Activated naive CD4-positive, alpha-beta T cell treated with Interleukin-2 at 50 U/mL for 16 hours (primary cell): ENCODE data around the gene ARMH1.

Experiments
- DNase-seq: peaks from one replicate; pipeline ENCODE4 v3.0.0-alpha.2; 2020

Gene ARMH1

GRCh38 chr1:44674113-44675000, at the start of gene ARMH1, which contains the start of gene TMEM53:
Gene ARMH1, plus strand, starts transcription at chr1:44674714. Its CDS starts 14,984 bp downstream, at chr1:44689698.
Gene TMEM53, minus strand, starts transcription at chr1:44674481. Its CDS starts 90 bp downstream, at chr1:44674391.
- peak; percentile 98 for DNase-seq

- DNase-seq: no peak
Measured at GRCh38 chr1:44625348-44625747, 49.2 kb upstream of the ARMH1 start.

- DNase-seq: no peak
Measured at GRCh38 chr1:44628962-44629756, 45.4 kb upstream of the ARMH1 start.

- DNase-seq: no peak
Measured at GRCh38 chr1:44630116-44630515, 44.4 kb upstream of the ARMH1 start.

- DNase-seq: no peak
Measured at GRCh38 chr1:44631333-44631646, 43.2 kb upstream of the ARMH1 start.

GRCh38 chr1:44631647-44632539, 42.6 kb upstream of the ARMH1 start:
- peak; percentile 91 for DNase-seq

- peak; percentile 9 for DNase-seq
Measured at GRCh38 chr1:44632598-44632997, 41.9 kb upstream of the ARMH1 start.

- DNase-seq: no peak
Measured at GRCh38 chr1:44634606-44635189, 39.8 kb upstream of the ARMH1 start.

GRCh38 chr1:44635439-44635838, 39.1 kb upstream of the ARMH1 start:
- no peak for DNase-seq

GRCh38 chr1:44636083-44636687, 38.3 kb upstream of the ARMH1 start:
- DNase-seq: no peak

- DNase-seq: no peak
Measured at GRCh38 chr1:44636688-44637598, 37.6 kb upstream of the ARMH1 start.

GRCh38 chr1:44637702-44638411, 36.7 kb upstream of the ARMH1 start:
- DNase-seq: no peak

GRCh38 chr1:44640200-44640853, 34.2 kb upstream of the ARMH1 start:
- no peak for DNase-seq

GRCh38 chr1:44641126-44642102, 33.1 kb upstream of the ARMH1 start:
- DNase-seq: no peak

GRCh38 chr1:44642255-44642654, 32.3 kb upstream of the ARMH1 start:
- no peak for DNase-seq

- no peak for DNase-seq
Measured at GRCh38 chr1:44642925-44643324, 31.6 kb upstream of the ARMH1 start.

GRCh38 chr1:44643721-44644334, 30.7 kb upstream of the ARMH1 start:
- no peak for DNase-seq

GRCh38 chr1:44644806-44645205, 29.7 kb upstream of the ARMH1 start:
- no peak for DNase-seq
